Neural cell (in vitro differentiated cells): ENCODE results near the gene CASKIN2.

Source experiments
- CTCF ChIP-seq: fragments of 450-650 bp; IDR thresholded peaks from 2 replicates; pipeline ENCODE4 v1.5.1; 2014; ENCODE audit warnings: antibody characterized with exemption, mild to moderate bottlenecking, moderate library complexity; ENCODE audit not compliant: poor library complexity, severe bottlenecking
- EP300 ChIP-seq: fragments of 450-650 bp; conservative IDR thresholded peaks from 2 replicates; pipeline ENCODE4 v1.6.1; 2014; ENCODE audit warnings: antibody characterized with exemption, mild to moderate bottlenecking, moderate library complexity; ENCODE audit not compliant: poor library complexity, severe bottlenecking
- EZH2 ChIP-seq: fragments of 200-600, 300-800 bp; shearing (Covaris generic), sonication (generic); IDR thresholded peaks from 2 replicates; pipeline ENCODE4 v1.6.1; 2014; ENCODE audit warnings: antibody characterized with exemption, low read length, borderline replicate concordance, mild to moderate bottlenecking; ENCODE audit not compliant: insufficient read depth, poor library complexity, severe bottlenecking
- RAD21 ChIP-seq: fragments of 450-650 bp; conservative IDR thresholded peaks from 2 replicates; pipeline ENCODE4 v1.6.1; 2014; ENCODE audit warnings: antibody characterized with exemption, mild to moderate bottlenecking, moderate library complexity
- REST ChIP-seq: IDR thresholded peaks from 2 replicates; pipeline ENCODE4 v1.6.1; 2012; ENCODE audit warnings: borderline replicate concordance
- TAF1 ChIP-seq: IDR thresholded peaks from 2 replicates; pipeline ENCODE4 v1.6.1; 2012; ENCODE audit warnings: low read depth

- TF ChIP-seq CTCF (no peak), REST (no peak), RAD21 (no peak), EZH2 (no peak), EP300 (no peak), TAF1 (no peak)
Measured at GRCh38 chr17:75540923-75541503, 25.7 kb upstream of the CASKIN2 start.
